ENCODE data around the gene ST7. TPM values are rescaled to one million over a fixed set of nuclear protein-coding genes. Genes with fewer than 3 reads are reported as not detected.

ST7 gene
- total RNA-seq, 1 experiment from 2014 or later = 19.6 TPM

DNA sequence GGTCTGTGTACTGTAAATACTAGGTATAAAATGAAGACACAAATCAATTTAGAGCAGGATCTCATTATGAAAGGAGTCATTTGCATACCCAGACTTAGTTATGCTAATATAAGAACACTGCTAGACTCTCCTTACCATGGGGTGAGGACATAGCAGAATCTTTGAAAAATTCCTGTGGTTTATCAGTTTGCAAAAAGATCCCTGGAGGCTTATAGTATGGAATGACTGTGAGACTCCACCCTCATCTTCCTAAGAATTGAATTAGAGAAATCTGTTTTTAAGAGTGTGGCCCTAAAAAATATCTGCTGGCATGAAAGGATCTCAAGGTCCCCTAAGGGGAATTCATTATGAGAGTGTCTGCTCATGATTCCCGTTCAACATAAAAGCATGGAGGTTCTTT lies 306.3 kb downstream of the ST7 start:
- CTCF ChIA-PET = no interaction called here
- no peaks in the 10 kb centered on the region for H3K9me3 ChIP-seq (ENCODE audit: control insufficient read depth, insufficient read depth, low read depth, low read length)
- peaks cover 5% of the 10 kb centered on the region; the same call in 1 of the 2 replicates for H3K27me3 ChIP-seq (ENCODE audit: control insufficient read depth, insufficient read depth, low read length)
- in situ Hi-C loops (cut with HindIII; ENCODE audit: low pct_unique_long_range_greater_than_20kb, low sequenced_read_pairs) (no loop called here), intact Hi-C loops (cut with micrococcal nuclease; ENCODE audit: unreplicated experiment) (no loop called here)
- no peak for DNase-seq (ENCODE audit: low read depth, low spot score)
- TF ChIP-seq, protein P1, sequence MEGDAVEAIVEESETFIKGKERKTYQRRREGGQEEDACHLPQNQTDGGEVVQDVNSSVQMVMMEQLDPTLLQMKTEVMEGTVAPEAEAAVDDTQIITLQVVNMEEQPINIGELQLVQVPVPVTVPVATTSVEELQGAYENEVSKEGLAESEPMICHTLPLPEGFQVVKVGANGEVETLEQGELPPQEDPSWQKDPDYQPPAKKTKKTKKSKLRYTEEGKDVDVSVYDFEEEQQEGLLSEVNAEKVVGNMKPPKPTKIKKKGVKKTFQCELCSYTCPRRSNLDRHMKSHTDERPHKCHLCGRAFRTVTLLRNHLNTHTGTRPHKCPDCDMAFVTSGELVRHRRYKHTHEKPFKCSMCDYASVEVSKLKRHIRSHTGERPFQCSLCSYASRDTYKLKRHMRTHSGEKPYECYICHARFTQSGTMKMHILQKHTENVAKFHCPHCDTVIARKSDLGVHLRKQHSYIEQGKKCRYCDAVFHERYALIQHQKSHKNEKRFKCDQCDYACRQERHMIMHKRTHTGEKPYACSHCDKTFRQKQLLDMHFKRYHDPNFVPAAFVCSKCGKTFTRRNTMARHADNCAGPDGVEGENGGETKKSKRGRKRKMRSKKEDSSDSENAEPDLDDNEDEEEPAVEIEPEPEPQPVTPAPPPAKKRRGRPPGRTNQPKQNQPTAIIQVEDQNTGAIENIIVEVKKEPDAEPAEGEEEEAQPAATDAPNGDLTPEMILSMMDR (IDR thresholded peaks at IDR 0.05) = no peak
- POLR2A ChIA-PET = no interaction called here
- BruUV-seq (replicated peaks) = no TSS peak
- H3K4me1 ChIP-seq (ENCODE audit: control insufficient read depth, insufficient read depth, low read length) = no peaks in the 10 kb centered on the region
- H3K36me3 ChIP-seq (ENCODE audit: control insufficient read depth, insufficient read depth, low read length) = no peaks in the 10 kb centered on the region
- no peak overlapping the region for H3K4me3 ChIP-seq (ENCODE audit: low read depth in 2 of 2, low read length in 2 of 2)
- ATAC-seq = no peak
- no peak overlapping the region for H3K27ac ChIP-seq (ENCODE audit: low read length)

- Histone ChIP-seq H3K27me3 (ENCODE audit: control insufficient read depth, insufficient read depth, low read length) (0 out of 2 replicates have a peak, but pooled peaks cover 2% of the 10 kb centered on the region), H3K36me3 (ENCODE audit: control insufficient read depth, insufficient read depth, low read length) (no peaks in the 10 kb centered on the region), H3K4me3 (ENCODE audit: low read depth in 2 of 2, low read length in 2 of 2) (no peak overlapping the region), H3K9me3 (ENCODE audit: control insufficient read depth, insufficient read depth, low read depth, low read length) (no peaks in the 10 kb centered on the region), H3K4me1 (ENCODE audit: control insufficient read depth, insufficient read depth, low read length) (no peaks in the 10 kb centered on the region), H3K27ac (ENCODE audit: low read length) (no peak overlapping the region)
- TF ChIP-seq, protein P1 (IDR thresholded peaks at IDR 0.05) = no peak
- TF ChIP-seq SIN3A (IDR thresholded peaks at IDR 0.05; ENCODE audit: borderline replicate concordance, insufficient read depth, low read depth, low read length) = no peak
- TF ChIP-seq TCF7L2 (IDR thresholded peaks at IDR 0.05; ENCODE audit: low read depth, low read length) = no peak
- TF ChIP-seq POLR2AphosphoS5 (IDR thresholded peaks at IDR 0.05; ENCODE audit: low read depth, low read length) = no peak
- TF ChIP-seq, protein P2, sequence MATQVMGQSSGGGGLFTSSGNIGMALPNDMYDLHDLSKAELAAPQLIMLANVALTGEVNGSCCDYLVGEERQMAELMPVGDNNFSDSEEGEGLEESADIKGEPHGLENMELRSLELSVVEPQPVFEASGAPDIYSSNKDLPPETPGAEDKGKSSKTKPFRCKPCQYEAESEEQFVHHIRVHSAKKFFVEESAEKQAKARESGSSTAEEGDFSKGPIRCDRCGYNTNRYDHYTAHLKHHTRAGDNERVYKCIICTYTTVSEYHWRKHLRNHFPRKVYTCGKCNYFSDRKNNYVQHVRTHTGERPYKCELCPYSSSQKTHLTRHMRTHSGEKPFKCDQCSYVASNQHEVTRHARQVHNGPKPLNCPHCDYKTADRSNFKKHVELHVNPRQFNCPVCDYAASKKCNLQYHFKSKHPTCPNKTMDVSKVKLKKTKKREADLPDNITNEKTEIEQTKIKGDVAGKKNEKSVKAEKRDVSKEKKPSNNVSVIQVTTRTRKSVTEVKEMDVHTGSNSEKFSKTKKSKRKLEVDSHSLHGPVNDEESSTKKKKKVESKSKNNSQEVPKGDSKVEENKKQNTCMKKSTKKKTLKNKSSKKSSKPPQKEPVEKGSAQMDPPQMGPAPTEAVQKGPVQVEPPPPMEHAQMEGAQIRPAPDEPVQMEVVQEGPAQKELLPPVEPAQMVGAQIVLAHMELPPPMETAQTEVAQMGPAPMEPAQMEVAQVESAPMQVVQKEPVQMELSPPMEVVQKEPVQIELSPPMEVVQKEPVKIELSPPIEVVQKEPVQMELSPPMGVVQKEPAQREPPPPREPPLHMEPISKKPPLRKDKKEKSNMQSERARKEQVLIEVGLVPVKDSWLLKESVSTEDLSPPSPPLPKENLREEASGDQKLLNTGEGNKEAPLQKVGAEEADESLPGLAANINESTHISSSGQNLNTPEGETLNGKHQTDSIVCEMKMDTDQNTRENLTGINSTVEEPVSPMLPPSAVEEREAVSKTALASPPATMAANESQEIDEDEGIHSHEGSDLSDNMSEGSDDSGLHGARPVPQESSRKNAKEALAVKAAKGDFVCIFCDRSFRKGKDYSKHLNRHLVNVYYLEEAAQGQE (IDR thresholded peaks at IDR 0.05; ENCODE audit: insufficient read depth in 1 of 2, low read depth in 2 of 2, low read length in 1 of 2) = no peak
- in situ Hi-C loops (cut with HindIII; ENCODE audit: low pct_unique_long_range_greater_than_20kb, low sequenced_read_pairs) = no loop called here
- ChIA-PET CTCF (no interaction called here), POLR2A (no interaction called here)
- BruUV-seq (replicated peaks) = no TSS peak
- intact Hi-C loops (cut with micrococcal nuclease; ENCODE audit: unreplicated experiment) = no loop called here
- DNase-seq (ENCODE audit: low read depth, low spot score) (no peak), ATAC-seq (no peak)
Observed at GRCh38 chr7:117262546-117262945, 309.2 kb downstream of the ST7 start.

GRCh38 chr7:117264716-117265115 lies 311.4 kb downstream of the ST7 start:
- in situ Hi-C loops (cut with HindIII; ENCODE audit: low pct_unique_long_range_greater_than_20kb, low sequenced_read_pairs) (no loop called here), intact Hi-C loops (cut with micrococcal nuclease; ENCODE audit: unreplicated experiment) (no loop called here)
- ChIA-PET POLR2A (no interaction called here), CTCF (no interaction called here)
- Histone ChIP-seq H3K27ac (ENCODE audit: low read length) (no peak overlapping the region), H3K27me3 (ENCODE audit: control insufficient read depth, insufficient read depth, low read length) (0 out of 2 replicates have a peak, but pooled peaks cover 2% of the 10 kb centered on the region), H3K4me1 (ENCODE audit: control insufficient read depth, insufficient read depth, low read length) (no peaks in the 10 kb centered on the region), H3K4me3 (ENCODE audit: low read depth in 2 of 2, low read length in 2 of 2) (no peak overlapping the region), H3K36me3 (ENCODE audit: control insufficient read depth, insufficient read depth, low read length) (no peaks in the 10 kb centered on the region), H3K9me3 (ENCODE audit: control insufficient read depth, insufficient read depth, low read depth, low read length) (no peaks in the 10 kb centered on the region)
- DNase-seq (ENCODE audit: low read depth, low spot score) (no peak), ATAC-seq (no peak)
- BruUV-seq (replicated peaks) = no TSS peak
- TF ChIP-seq SIN3A (IDR thresholded peaks at IDR 0.05; ENCODE audit: borderline replicate concordance, insufficient read depth, low read depth, low read length) (no peak), POLR2AphosphoS5 (IDR thresholded peaks at IDR 0.05; ENCODE audit: low read depth, low read length) (no peak), TCF7L2 (IDR thresholded peaks at IDR 0.05; ENCODE audit: low read depth, low read length) (no peak)
- TF ChIP-seq, protein P1 (IDR thresholded peaks at IDR 0.05) = no peak
- TF ChIP-seq, protein P2 (IDR thresholded peaks at IDR 0.05; ENCODE audit: insufficient read depth in 1 of 2, low read depth in 2 of 2, low read length in 1 of 2) = no peak

All from Panc1 (cell line).